Esophagus squamous epithelium (tissue), 5 donors: ENCODE results near the gene UGT1A6. TPM values are rescaled to one million over a fixed set of nuclear protein-coding genes. Genes with fewer than 3 reads are reported as not detected.

Experiments used
- DNase-seq: peaks from one replicate; lab custom pipeline; 2025; lab: John Stamatoyannopoulos, UW
- H3K27ac ChIP-seq, 4 donors: fragments of 200-600 bp; sonication (generic); one replicate each; pipeline ENCODE4 v1.5.1; 2016 to 2019; ENCODE audit warnings: mild to moderate bottlenecking in 1 of 4
- H3K27me3 ChIP-seq, 4 donors: fragments of 200-600 bp; sonication (generic); 1 replicate in 3 of 4; 2 replicates in 1 of 4; pipeline versions ENCODE4 v1.5.1 to v1.6.0; 2017 to 2021; ENCODE audit warnings: antibody characterized with exemption in 1 of 4
- H3K36me3 ChIP-seq, 3 donors: fragments of 200-600 bp; sonication (generic); one replicate each; pipeline ENCODE4 v1.5.1; 2016 to 2019
- H3K4me1 ChIP-seq, 3 donors: fragments of 200-600 bp; sonication (generic); one replicate each; pipeline ENCODE4 v1.5.1; 2017 to 2019
- H3K4me3 ChIP-seq, 4 donors: fragments of 200-600 bp; sonication (generic); 1 replicate in 3 of 4; 2 replicates in 1 of 4; pipeline ENCODE4 v1.5.1; 2016 to 2019; ENCODE audit warnings: mild to moderate bottlenecking in 2 of 4, moderate library complexity in 1 of 4
- H3K9me3 ChIP-seq, 3 donors: fragments of 200-600 bp; sonication (generic); one replicate each; pipeline ENCODE4 v1.5.1; 2016 to 2019
- CTCF ChIP-seq, 6 experiments: fragments of 450-650 bp in 4 of 6; fragments of 200-600 bp in 2 of 6; sonication (generic) in 2 of 6; IDR thresholded peaks; one replicate each; pipeline ENCODE4 v1.5.1; 2016 to 2019; ENCODE audit warnings: antibody characterized with exemption in 6 of 6, mild to moderate bottlenecking in 4 of 6, moderate library complexity in 4 of 6
- POLR2A ChIP-seq, 4 donors: fragments of 450-650 bp; IDR thresholded peaks; one replicate each; pipeline ENCODE4 v1.6.1; 2017; ENCODE audit warnings: antibody characterized with exemption in 4 of 4, mild to moderate bottlenecking in 4 of 4, moderate library complexity in 3 of 4
- WGBS, 2 donors: methylation state at CpG; one replicate each; pipeline ENCODE4 v1.1.5; 2018; 5-methylcytosine and 5-hydroxymethylcytosine counted together
- intact Hi-C: fragments of 100-400 bp; cut with DNase I; formaldehyde crosslinking; loops from one replicate; pipeline ENCODE4 v1.15.0; 2022
- total RNA-seq, 4 donors: library from RNA; depleted of rRNA; stranded (reverse); fragments of >200 nt; gene quantifications; one replicate each; pipeline ENCODE4 v1.1.0, GENCODE V29; 2016
- donor health status: DM: yes; HTN: yes; CAD: no.

Gene UGT1A6
- total RNA-seq, 4 donors from 2014 or later, result 30.8 to 67.1 (median 61.3) TPM

GRCh38 chr2:233807215-233807865, 114.7 kb downstream of the UGT1A6 start:
- Histone ChIP-seq H3K9me3 (no peaks in the 10 kb centered on the region), H3K4me3 (no peak overlapping the region), H3K4me1 (no peaks in the 10 kb centered on the region), H3K27ac (no peak overlapping the region), H3K27me3 (peaks cover 0 to 53% (median 0%) of the 10 kb centered on the region in 4 donors), H3K36me3 (no peaks in the 10 kb centered on the region)
- no peak for TF ChIP-seq POLR2A (IDR thresholded peaks at IDR 0.05)
- TF ChIP-seq CTCF (IDR thresholded peaks at IDR 0.05), result no peak
- intact Hi-C loops, result no loop called here
- 63 to 86% methylated on average over 5 to 6 of the region's 12 CpGs for WGBS, 2 donors
- no peak for DNase-seq

- no peak for DNase-seq
- Histone ChIP-seq H3K9me3 (no peaks in the 10 kb centered on the region), H3K27ac (no peak overlapping the region), H3K4me1 (no peaks in the 10 kb centered on the region), H3K36me3 (no peaks in the 10 kb centered on the region), H3K27me3 (peaks cover 0 to 51% (median 0%) of the 10 kb centered on the region in 4 donors), H3K4me3 (no peak overlapping the region)
- TF ChIP-seq CTCF (IDR thresholded peaks at IDR 0.05) (no peak), POLR2A (IDR thresholded peaks at IDR 0.05) (no peak)
- WGBS, 2 donors, result 53% methylated on average over 3 of the region's 10 CpGs; no CpG with 5 or more reads in 1 of the 2 donors
- intact Hi-C loops, result no loop called here
Observed at GRCh38 chr2:233807966-233808935, 115.6 kb downstream of the UGT1A6 start.

GRCh38 chr2:233810385-233810784, 117.7 kb downstream of the UGT1A6 start:
- H3K36me3 ChIP-seq, result no peaks in the 10 kb centered on the region
- no peak overlapping the region for H3K27ac ChIP-seq
- WGBS, 2 donors, result 75 to 81% methylated on average over 2 to 6 of the region's 6 CpGs
- TF ChIP-seq POLR2A (IDR thresholded peaks at IDR 0.05), result no peak
- intact Hi-C loops, result no loop called here
- H3K9me3 ChIP-seq, result no peaks in the 10 kb centered on the region
- H3K4me3 ChIP-seq, result no peak overlapping the region
- DNase-seq, result no peak
- H3K4me1 ChIP-seq, result no peaks in the 10 kb centered on the region
- H3K27me3 ChIP-seq, result peaks cover 0 to 35% (median 0%) of the 10 kb centered on the region in 4 donors

GRCh38 chr2:233811087-233811486, 118.4 kb downstream of the UGT1A6 start:
- intact Hi-C loops, result no loop called here
- H3K27me3 ChIP-seq, result peaks cover 0 to 35% (median 0%) of the 10 kb centered on the region in 4 donors
- TF ChIP-seq POLR2A (IDR thresholded peaks at IDR 0.05), result no peak
- TF ChIP-seq CTCF (IDR thresholded peaks at IDR 0.05), result no peak
- H3K27ac ChIP-seq, result no peak overlapping the region
- H3K4me1 ChIP-seq, result no peaks in the 10 kb centered on the region
- no peaks in the 10 kb centered on the region for H3K9me3 ChIP-seq
- no peak overlapping the region for H3K4me3 ChIP-seq
- WGBS, 2 donors, result 69 to 71% methylated on average over 4 of the region's 4 CpGs
- no peaks in the 10 kb centered on the region for H3K36me3 ChIP-seq
- no peak for DNase-seq

- DNase-seq, result no peak
- 83 to 86% methylated on average over 3 to 8 of the region's 8 CpGs for WGBS, 2 donors
- H3K4me3 ChIP-seq, result no peak overlapping the region
- H3K27me3 ChIP-seq, result peaks cover 0 to 35% (median 0%) of the 10 kb centered on the region in 4 donors
- H3K27ac ChIP-seq, result no peak overlapping the region
- H3K9me3 ChIP-seq, result no peaks in the 10 kb centered on the region
- H3K36me3 ChIP-seq, result no peaks in the 10 kb centered on the region
- intact Hi-C loops, result no loop called here
- H3K4me1 ChIP-seq, result no peaks in the 10 kb centered on the region
- TF ChIP-seq POLR2A (IDR thresholded peaks at IDR 0.05) (no peak), CTCF (IDR thresholded peaks at IDR 0.05) (no peak)
Observed at GRCh38 chr2:233811732-233812131, 119.0 kb downstream of the UGT1A6 start.
